ENCODE data around the gene LRRC27. TPM values are rescaled to one million over a fixed set of nuclear protein-coding genes. Genes with fewer than 3 reads are reported as not detected.

The LRRC27 gene
- total and polyA plus RNA-seq, 12 donors: 6.5 to 17.6 (median 9.9) TPM

GRCh38 chr10:132359305-132360040 lies 27.5 kb downstream of the LRRC27 start:
- WGBS, 4 donors: 81 to 86% (median 83%) methylated on average over 16 to 21 of the region's 21 CpGs
- H3K4me3 ChIP-seq: no peak overlapping the region
- H3K9me3 ChIP-seq (replicated peaks in 1 of 3): no peaks in the 10 kb centered on the region
- H3K27me3 ChIP-seq: no peaks in the 10 kb centered on the region
- TF ChIP-seq CTCF (IDR thresholded peaks at IDR 0.05): peak in 1 of 6 experiments; percentile 15
- TF ChIP-seq POLR2A (IDR thresholded peaks at IDR 0.05): no peak
- no peak overlapping the region for H3K27ac ChIP-seq
- no peaks in the 10 kb centered on the region for H3K36me3 ChIP-seq (replicated peaks in 1 of 2)
- no peak for DNase-seq
- intact Hi-C loops (cut with DNase I): no loop called here
- no peaks in the 10 kb centered on the region for H3K4me1 ChIP-seq (replicated peaks in 1 of 2)

GRCh38 chr10:132360766-132361447 lies 28.9 kb downstream of the LRRC27 start:
- no peak overlapping the region for H3K27ac ChIP-seq
- WGBS, 4 donors: 65 to 79% (median 72%) methylated on average over 7 to 22 of the region's 22 CpGs
- H3K4me3 ChIP-seq: no peak overlapping the region
- TF ChIP-seq CTCF (IDR thresholded peaks at IDR 0.05) (peak; percentile 27 to 59 (median 36)), POLR2A (IDR thresholded peaks at IDR 0.05) (no peak)
- H3K9me3 ChIP-seq (replicated peaks in 1 of 3): no peaks in the 10 kb centered on the region
- DNase-seq: peak in 3 of 7 donors; percentile 35 to 62 (median 44)
- no peaks in the 10 kb centered on the region for H3K27me3 ChIP-seq
- no peaks in the 10 kb centered on the region for H3K36me3 ChIP-seq (replicated peaks in 1 of 2)
- intact Hi-C loops (cut with DNase I): no loop called here
- no peaks in the 10 kb centered on the region for H3K4me1 ChIP-seq (replicated peaks in 1 of 2)

- Histone ChIP-seq H3K27me3 (no peaks in the 10 kb centered on the region), H3K4me1 (replicated peaks in 1 of 2) (no peaks in the 10 kb centered on the region), H3K27ac (no peak overlapping the region), H3K36me3 (replicated peaks in 1 of 2) (no peaks in the 10 kb centered on the region), H3K9me3 (replicated peaks in 1 of 3) (no peaks in the 10 kb centered on the region), H3K4me3 (no peak overlapping the region)
- intact Hi-C loops (cut with DNase I): no loop called here
- no peak for DNase-seq
- TF ChIP-seq CTCF (IDR thresholded peaks at IDR 0.05) (no peak), POLR2A (IDR thresholded peaks at IDR 0.05) (no peak)
- 91 to 99% (median 93%) methylated on average over 9 to 15 of the region's 15 CpGs for WGBS, 4 donors
These were observed 29.6 kb downstream of the LRRC27 start for GRCh38 chr10:132361581-132362101.

GRCh38 chr10:132362151-132362611 lies 30.2 kb downstream of the LRRC27 start:
- no peaks in the 10 kb centered on the region for H3K36me3 ChIP-seq (replicated peaks in 1 of 2)
- H3K27me3 ChIP-seq: no peaks in the 10 kb centered on the region
- no peak for DNase-seq
- H3K9me3 ChIP-seq (replicated peaks in 1 of 3): no peaks in the 10 kb centered on the region
- H3K4me1 ChIP-seq (replicated peaks in 1 of 2): no peaks in the 10 kb centered on the region
- no peak overlapping the region for H3K4me3 ChIP-seq
- no peak for TF ChIP-seq CTCF (IDR thresholded peaks at IDR 0.05)
- no peak for TF ChIP-seq POLR2A (IDR thresholded peaks at IDR 0.05)
- intact Hi-C loops (cut with DNase I): no loop called here
- 86 to 92% (median 90%) methylated on average over 9 to 12 of the region's 12 CpGs for WGBS, 4 donors
- no peak overlapping the region for H3K27ac ChIP-seq

Data from adrenal gland (tissue), 12 donors.